ENCODE measurements around the gene TMEM208. TPM values are rescaled to one million over a fixed set of nuclear protein-coding genes. Genes with fewer than 3 reads are reported as not detected.

TMEM208 gene
- total RNA-seq, 4 donors from 2014 or later, result 28.0 to 47.6 (median 41.2) TPM

DNA sequence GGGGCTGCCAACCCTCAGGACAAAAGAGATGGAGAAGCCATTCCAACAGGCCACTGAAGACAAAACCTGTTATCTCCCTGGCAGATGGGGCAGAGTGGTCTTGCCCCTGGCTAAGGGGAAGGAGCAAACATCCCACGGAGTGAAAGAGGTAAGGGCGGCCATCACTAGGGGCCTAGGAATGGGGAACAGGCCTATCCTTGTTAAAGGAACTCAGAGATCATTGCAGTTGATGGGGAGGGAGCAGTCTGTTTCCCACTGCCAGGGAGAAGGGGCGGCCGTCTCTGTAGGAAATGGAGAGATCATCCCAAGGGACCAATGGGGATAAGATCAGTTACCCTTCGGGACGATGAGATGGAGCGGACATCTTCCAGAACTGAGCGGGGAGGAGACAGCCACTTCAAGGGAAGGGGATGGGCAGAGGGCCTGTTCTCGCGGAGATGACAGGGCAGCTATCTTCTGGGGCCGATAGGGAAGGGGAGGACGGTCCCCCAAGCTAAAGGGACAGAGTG is 581 bp upstream of the TMEM208 start:
- no peak for TF ChIP-seq EP300 (IDR thresholded peaks at IDR 0.05)
- TF ChIP-seq POLR2A (IDR thresholded peaks at IDR 0.05), result no peak
- TF ChIP-seq, protein P1, sequence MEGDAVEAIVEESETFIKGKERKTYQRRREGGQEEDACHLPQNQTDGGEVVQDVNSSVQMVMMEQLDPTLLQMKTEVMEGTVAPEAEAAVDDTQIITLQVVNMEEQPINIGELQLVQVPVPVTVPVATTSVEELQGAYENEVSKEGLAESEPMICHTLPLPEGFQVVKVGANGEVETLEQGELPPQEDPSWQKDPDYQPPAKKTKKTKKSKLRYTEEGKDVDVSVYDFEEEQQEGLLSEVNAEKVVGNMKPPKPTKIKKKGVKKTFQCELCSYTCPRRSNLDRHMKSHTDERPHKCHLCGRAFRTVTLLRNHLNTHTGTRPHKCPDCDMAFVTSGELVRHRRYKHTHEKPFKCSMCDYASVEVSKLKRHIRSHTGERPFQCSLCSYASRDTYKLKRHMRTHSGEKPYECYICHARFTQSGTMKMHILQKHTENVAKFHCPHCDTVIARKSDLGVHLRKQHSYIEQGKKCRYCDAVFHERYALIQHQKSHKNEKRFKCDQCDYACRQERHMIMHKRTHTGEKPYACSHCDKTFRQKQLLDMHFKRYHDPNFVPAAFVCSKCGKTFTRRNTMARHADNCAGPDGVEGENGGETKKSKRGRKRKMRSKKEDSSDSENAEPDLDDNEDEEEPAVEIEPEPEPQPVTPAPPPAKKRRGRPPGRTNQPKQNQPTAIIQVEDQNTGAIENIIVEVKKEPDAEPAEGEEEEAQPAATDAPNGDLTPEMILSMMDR (IDR thresholded peaks at IDR 0.05), result no peak
- WGBS, 2 donors, result 5 to 6% methylated on average over 12 of the region's 12 CpGs
- Histone ChIP-seq H3K9me3 (no peaks in the 10 kb centered on the region), H3K27me3 (no peaks in the 10 kb centered on the region), H3K27ac (peak overlapping the region; percentile 21 to 92 (median 84)), H3K4me3 (peak overlapping the region; percentile 74 to 94 (median 86)), H3K36me3 (peaks cover 0 to 57% (median 0%) of the 10 kb centered on the region in 3 donors), H3K4me1 (peaks cover 0 to 30% (median 10%) of the 10 kb centered on the region in 4 donors)
- no peak for DNase-seq (ENCODE audit: low spot score in 2 of 2)

DNA sequence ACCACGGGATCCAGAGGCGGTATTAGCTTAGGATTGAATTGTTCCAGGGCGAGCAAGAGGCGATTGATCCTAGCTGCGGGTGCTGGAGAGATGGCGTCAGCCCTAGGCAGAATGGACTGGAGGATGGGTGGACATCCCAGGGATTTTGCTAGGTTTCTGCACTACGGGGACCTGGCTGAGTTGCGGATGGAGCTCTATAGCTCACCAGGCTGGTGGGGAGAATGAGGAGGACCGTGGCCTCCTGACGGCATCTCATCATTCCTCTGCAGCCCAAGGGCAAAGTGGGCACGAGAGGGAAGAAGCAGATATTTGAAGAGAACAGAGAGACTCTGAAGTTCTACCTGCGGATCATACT is 614 bp downstream of the TMEM208 start:
- Histone ChIP-seq H3K27me3 (no peaks in the 10 kb centered on the region), H3K4me1 (peaks cover 0 to 30% (median 10%) of the 10 kb centered on the region in 4 donors), H3K27ac (peak overlapping the region; percentile 9 to 92 (median 84)), H3K4me3 (peak overlapping the region; percentile 74 to 94 (median 86)), H3K36me3 (peaks cover 0 to 59% (median 4%) of the 10 kb centered on the region in 3 donors), H3K9me3 (no peaks in the 10 kb centered on the region)
- 13 to 15% methylated on average over 12 of the region's 12 CpGs for WGBS, 2 donors
- TF ChIP-seq POLR2A (IDR thresholded peaks at IDR 0.05) (no peak), EP300 (IDR thresholded peaks at IDR 0.05) (no peak)
- TF ChIP-seq, protein P1 (IDR thresholded peaks at IDR 0.05), result no peak
- DNase-seq (ENCODE audit: low spot score in 2 of 2), result no peak

DNA sequence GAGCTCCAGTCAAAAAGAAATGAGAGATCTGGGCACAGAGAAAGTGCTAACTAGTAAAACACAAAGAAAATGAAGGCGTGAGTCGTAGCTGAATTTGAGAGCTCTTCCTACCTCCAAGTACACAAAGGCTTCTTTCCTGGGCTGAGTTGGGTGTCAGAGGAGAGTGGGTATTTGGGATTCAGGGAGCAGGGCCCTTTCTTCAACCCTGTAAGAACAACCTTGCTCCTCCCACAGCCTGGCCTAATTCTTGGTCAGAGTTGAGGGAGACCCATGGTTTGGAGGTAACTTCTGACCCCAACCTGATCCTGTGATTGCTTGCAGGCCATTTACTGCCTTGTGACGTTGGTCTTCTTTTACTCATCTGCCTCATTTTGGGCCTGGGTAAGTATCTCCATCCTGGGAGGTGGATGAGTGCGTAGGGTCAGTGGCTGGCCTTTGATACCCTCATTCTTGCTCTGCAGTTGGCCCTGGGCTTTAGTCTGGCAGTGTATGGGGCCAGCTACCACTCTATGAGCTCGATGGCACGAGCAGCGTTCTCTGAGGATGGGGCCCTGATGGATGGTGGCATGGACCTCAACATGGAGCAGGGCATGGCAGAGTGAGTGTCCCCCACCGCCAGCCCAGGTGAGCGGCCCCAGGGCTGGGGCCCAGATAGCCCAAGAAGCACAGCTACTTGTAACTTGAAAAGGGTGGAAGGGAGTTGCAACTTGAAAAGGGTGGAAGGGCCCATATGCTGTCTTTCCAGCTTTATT is 1.3 kb downstream of the TMEM208 start:
- TF ChIP-seq, protein P1 (IDR thresholded peaks at IDR 0.05), result no peak
- TF ChIP-seq EP300 (IDR thresholded peaks at IDR 0.05) (no peak), POLR2A (IDR thresholded peaks at IDR 0.05) (no peak)
- WGBS, 2 donors, result 76 to 88% methylated on average over 8 to 9 of the region's 9 CpGs
- DNase-seq (ENCODE audit: low spot score in 2 of 2), result no peak
- no peaks in the 10 kb centered on the region for H3K27me3 ChIP-seq
- H3K27ac ChIP-seq, result no peak overlapping the region
- peaks cover 0 to 60% (median 4%) of the 10 kb centered on the region in 3 donors for H3K36me3 ChIP-seq
- H3K4me3 ChIP-seq, result peak overlapping the region in 3 of 4 donors; percentile 74 to 94 (median 84)
- H3K9me3 ChIP-seq, result no peaks in the 10 kb centered on the region
- H3K4me1 ChIP-seq, result peaks cover 0 to 30% (median 10%) of the 10 kb centered on the region in 4 donors

DNA sequence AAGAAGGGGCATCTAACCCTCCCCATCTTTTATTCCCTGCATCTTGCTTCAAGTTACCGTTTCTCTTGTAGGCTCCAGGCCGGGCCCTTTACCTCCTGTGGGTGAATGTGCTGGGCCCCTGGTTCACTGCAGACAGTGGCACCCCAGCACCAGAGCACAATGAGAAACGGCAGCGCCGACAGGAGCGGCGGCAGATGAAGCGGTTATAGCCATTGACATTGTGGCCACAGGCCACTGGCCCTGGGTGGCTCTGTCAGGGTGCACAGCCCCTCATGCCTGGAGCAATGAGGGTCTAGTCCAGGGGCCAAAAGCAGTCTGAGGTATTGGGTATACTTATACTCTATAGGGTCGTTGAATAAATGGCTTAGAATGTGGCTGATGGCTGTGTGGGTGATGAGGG is 2.0 kb downstream of the TMEM208 start:
- TF ChIP-seq EP300 (IDR thresholded peaks at IDR 0.05) (no peak), POLR2A (IDR thresholded peaks at IDR 0.05) (no peak)
- TF ChIP-seq, protein P1 (IDR thresholded peaks at IDR 0.05), result no peak
- no peak for DNase-seq (ENCODE audit: low spot score in 2 of 2)
- 87 to 93% methylated on average over 9 of the region's 9 CpGs for WGBS, 2 donors
- H3K4me3 ChIP-seq, result no peak overlapping the region
- H3K9me3 ChIP-seq, result no peaks in the 10 kb centered on the region
- no peaks in the 10 kb centered on the region for H3K27me3 ChIP-seq
- peaks cover under 1 to 64% (median 4%) of the 10 kb centered on the region in 3 donors for H3K36me3 ChIP-seq
- peaks cover 0 to 30% (median 10%) of the 10 kb centered on the region in 4 donors for H3K4me1 ChIP-seq
- no peak overlapping the region for H3K27ac ChIP-seq
